ENCODE results near the gene SPEM3.
A peak's percentile ranks its signal among the peaks of the same experiment; 100 is the strongest.

SPEM3 gene

GRCh38 chr17:7403977-7404736 is 24.5 kb upstream of the SPEM3 start, which contains the start of gene TMEM256:
Gene TMEM256 (minus strand): TSS chr17:7404097. CDS start chr17:7404084, 13 bp downstream.
- Histone ChIP-seq H3K27ac (ENCODE audit: low read length) (peak within 1 kb of the TSS; percentile 83), H2AFZ (ENCODE audit: low read depth, low read length) (peak within 1 kb of the TSS; percentile 75), H3K4me1 (ENCODE audit: insufficient read depth, low read length) (peaks cover 25% of the 10 kb centered on the region), H3K9ac (ENCODE audit: low read depth, low read length) (peak within 1 kb of the TSS; percentile 82), H3K4me3 (ENCODE audit: low read depth in 1 of 2, low read length in 2 of 2) (peak within 1 kb of the TSS; percentile 73 to 89), H3K4me2 (ENCODE audit: insufficient read depth, low read length) (peak within 1 kb of the TSS; percentile 96), H3K9me3 (ENCODE audit: insufficient read depth, low read length, severe bottlenecking) (no peaks in the 10 kb centered on the region), H3K79me2 (ENCODE audit: insufficient read depth, low read length) (peaks cover 9% of the 10 kb centered on the region; the same call in 1 of the 2 replicates), H4K20me1 (ENCODE audit: insufficient read depth, low read length) (0 out of 2 replicates have a peak, but pooled peaks cover 2% of the 10 kb centered on the region), H3K36me3 (ENCODE audit: insufficient read depth, low read length) (peaks cover 8% of the 10 kb centered on the region), H3K27me3 (ENCODE audit: insufficient read depth, low read length, poor library complexity) (no peaks in the 10 kb centered on the region)
- ATAC-seq (ENCODE audit: insufficient read depth, low read depth) (peak; percentile 96), DNase-seq (peak; percentile 98)
- TF ChIP-seq, protein P1, sequence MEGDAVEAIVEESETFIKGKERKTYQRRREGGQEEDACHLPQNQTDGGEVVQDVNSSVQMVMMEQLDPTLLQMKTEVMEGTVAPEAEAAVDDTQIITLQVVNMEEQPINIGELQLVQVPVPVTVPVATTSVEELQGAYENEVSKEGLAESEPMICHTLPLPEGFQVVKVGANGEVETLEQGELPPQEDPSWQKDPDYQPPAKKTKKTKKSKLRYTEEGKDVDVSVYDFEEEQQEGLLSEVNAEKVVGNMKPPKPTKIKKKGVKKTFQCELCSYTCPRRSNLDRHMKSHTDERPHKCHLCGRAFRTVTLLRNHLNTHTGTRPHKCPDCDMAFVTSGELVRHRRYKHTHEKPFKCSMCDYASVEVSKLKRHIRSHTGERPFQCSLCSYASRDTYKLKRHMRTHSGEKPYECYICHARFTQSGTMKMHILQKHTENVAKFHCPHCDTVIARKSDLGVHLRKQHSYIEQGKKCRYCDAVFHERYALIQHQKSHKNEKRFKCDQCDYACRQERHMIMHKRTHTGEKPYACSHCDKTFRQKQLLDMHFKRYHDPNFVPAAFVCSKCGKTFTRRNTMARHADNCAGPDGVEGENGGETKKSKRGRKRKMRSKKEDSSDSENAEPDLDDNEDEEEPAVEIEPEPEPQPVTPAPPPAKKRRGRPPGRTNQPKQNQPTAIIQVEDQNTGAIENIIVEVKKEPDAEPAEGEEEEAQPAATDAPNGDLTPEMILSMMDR (IDR thresholded peaks at IDR 0.05; ENCODE audit: borderline replicate concordance, extremely low read depth, low read length, poor library complexity, severe bottlenecking) = no peak
- no peak for TF ChIP-seq EZH2 (IDR thresholded peaks at IDR 0.05; ENCODE audit: borderline replicate concordance, low read depth, low read length, severe bottlenecking)

DNA sequence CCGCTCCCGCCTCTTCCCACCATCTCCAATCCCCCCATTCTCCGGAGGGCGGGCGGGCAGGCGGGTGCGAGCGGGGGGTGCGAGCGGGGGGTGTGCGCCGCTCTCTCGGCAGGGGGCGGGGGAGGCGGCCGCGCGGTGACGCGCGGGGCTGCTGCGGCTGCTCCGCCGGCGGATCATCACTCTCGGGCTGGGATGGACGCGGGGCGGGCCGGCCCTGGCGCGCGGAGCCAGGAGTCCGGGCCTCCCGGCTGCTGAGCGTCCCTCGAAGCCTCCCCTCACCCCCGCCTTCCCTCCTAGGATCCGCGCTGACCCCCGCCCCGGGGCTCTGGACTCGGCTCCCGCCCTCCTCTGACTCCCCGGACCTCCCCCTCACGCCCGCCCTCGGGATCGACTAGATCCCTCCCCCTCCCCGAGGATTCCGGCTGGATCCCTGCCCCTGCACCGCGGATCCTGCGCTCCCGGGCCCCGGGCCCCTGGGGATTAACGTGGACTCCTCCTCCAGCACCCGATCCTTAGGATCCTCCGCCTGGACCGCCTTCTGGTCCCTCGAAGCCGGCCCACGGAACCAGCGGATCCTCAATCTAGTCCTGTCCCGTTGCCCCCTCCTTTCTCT is 23.8 kb upstream of the SPEM3 start:
- Histone ChIP-seq H3K27ac (ENCODE audit: low read length) (peak overlapping the region; percentile 76), H2AFZ (ENCODE audit: low read depth, low read length) (peak overlapping the region; percentile 75)
- ATAC-seq (ENCODE audit: insufficient read depth, low read depth) = peak; percentile 41

GRCh38 chr17:7405350-7406234 is 23.1 kb upstream of the SPEM3 start:
- Histone ChIP-seq H2AFZ (ENCODE audit: low read depth, low read length) (peak overlapping the region; percentile 75; the same call in 1 of the 2 replicates), H3K9ac (ENCODE audit: low read depth, low read length) (peak overlapping the region; percentile 82), H3K4me1 (ENCODE audit: insufficient read depth, low read length) (peaks cover 25% of the 10 kb centered on the region), H3K36me3 (ENCODE audit: insufficient read depth, low read length) (peaks cover 21% of the 10 kb centered on the region), H3K79me2 (ENCODE audit: insufficient read depth, low read length) (peaks cover 9% of the 10 kb centered on the region; the same call in 1 of the 2 replicates), H3K27me3 (ENCODE audit: insufficient read depth, low read length, poor library complexity) (no peaks in the 10 kb centered on the region), H3K4me2 (ENCODE audit: insufficient read depth, low read length) (peak overlapping the region; percentile 96), H3K4me3 (ENCODE audit: low read depth in 1 of 2, low read length in 2 of 2) (peak overlapping the region; percentile 46 to 89; a peak in 3 of 4 replicates), H4K20me1 (ENCODE audit: insufficient read depth, low read length) (0 out of 2 replicates have a peak, but pooled peaks cover 2% of the 10 kb centered on the region), H3K9me3 (ENCODE audit: insufficient read depth, low read length, severe bottlenecking) (no peaks in the 10 kb centered on the region), H3K27ac (ENCODE audit: low read length) (peak overlapping the region; percentile 76)
- peak; percentile 10 for DNase-seq
- ATAC-seq (ENCODE audit: insufficient read depth, low read depth) = no peak
- TF ChIP-seq EZH2 (IDR thresholded peaks at IDR 0.05; ENCODE audit: borderline replicate concordance, low read depth, low read length, severe bottlenecking) = no peak
- TF ChIP-seq, protein P1 (IDR thresholded peaks at IDR 0.05; ENCODE audit: borderline replicate concordance, extremely low read depth, low read length, poor library complexity, severe bottlenecking) = no peak

More for the DNA sequence above, 23.8 kb upstream of the SPEM3 start:
- 0 out of 2 replicates have a peak, but pooled peaks cover 2% of the 10 kb centered on the region for H4K20me1 ChIP-seq (ENCODE audit: insufficient read depth, low read length)
- H3K36me3 ChIP-seq (ENCODE audit: insufficient read depth, low read length) = peaks cover 15% of the 10 kb centered on the region
- DNase-seq = no peak
- H3K9me3 ChIP-seq (ENCODE audit: insufficient read depth, low read length, severe bottlenecking) = no peaks in the 10 kb centered on the region
- no peaks in the 10 kb centered on the region for H3K27me3 ChIP-seq (ENCODE audit: insufficient read depth, low read length, poor library complexity)
- H3K4me1 ChIP-seq (ENCODE audit: insufficient read depth, low read length) = peaks cover 25% of the 10 kb centered on the region
- H3K9ac ChIP-seq (ENCODE audit: low read depth, low read length) = peak overlapping the region; percentile 82
- H3K79me2 ChIP-seq (ENCODE audit: insufficient read depth, low read length) = peaks cover 9% of the 10 kb centered on the region; the same call in 1 of the 2 replicates
- H3K4me3 ChIP-seq (ENCODE audit: low read depth in 1 of 2, low read length in 2 of 2) = peak overlapping the region; percentile 46 to 89; a peak in 3 of 4 replicates
- TF ChIP-seq EZH2 (IDR thresholded peaks at IDR 0.05; ENCODE audit: borderline replicate concordance, low read depth, low read length, severe bottlenecking) = no peak
- TF ChIP-seq, protein P1 (IDR thresholded peaks at IDR 0.05; ENCODE audit: borderline replicate concordance, extremely low read depth, low read length, poor library complexity, severe bottlenecking) = no peak
- H3K4me2 ChIP-seq (ENCODE audit: insufficient read depth, low read length) = peak overlapping the region; percentile 96

Measured in DND-41 (cell line).